Body of pancreas (tissue), 4 donors: ENCODE measurements around the gene RPL10A.

Experiments
- POLR2A ChIP-seq, 3 donors: fragments of 450-650 bp; IDR thresholded peaks; one replicate each; pipeline ENCODE4 v1.6.1; 2016; ENCODE audit warnings: antibody characterized with exemption in 3 of 3, mild to moderate bottlenecking in 2 of 3
- TF ChIP-seq, protein P1 (sequence below), 7 experiments: fragments of 450-650 bp in 4 of 7; fragments of 200-600 bp in 3 of 7; sonication (generic) in 3 of 7; IDR thresholded peaks; one replicate each; pipeline ENCODE4 v1.5.1; 2016 to 2019; ENCODE audit warnings: antibody characterized with exemption in 7 of 7

DNA sequence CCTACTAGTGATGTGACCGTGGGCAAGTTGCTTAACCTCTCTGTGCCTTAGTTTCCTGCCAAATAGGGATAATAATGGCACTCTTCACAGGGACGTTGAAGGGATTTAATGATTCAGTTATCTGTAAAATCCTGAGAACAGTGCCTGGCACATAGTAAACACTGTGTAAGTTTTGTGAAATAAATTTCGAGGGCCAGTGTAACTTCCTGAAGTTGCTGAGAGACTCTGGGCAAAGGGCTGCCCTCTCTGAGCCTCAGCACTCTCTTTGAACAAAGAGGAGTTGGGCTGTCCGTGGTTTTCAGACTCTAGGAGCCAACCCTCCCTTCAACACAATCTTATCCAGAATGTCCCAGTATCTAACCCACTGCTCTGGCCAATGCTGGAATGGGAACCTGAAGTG is 31.2 kb downstream of the RPL10A start:
- TF ChIP-seq, protein P1, sequence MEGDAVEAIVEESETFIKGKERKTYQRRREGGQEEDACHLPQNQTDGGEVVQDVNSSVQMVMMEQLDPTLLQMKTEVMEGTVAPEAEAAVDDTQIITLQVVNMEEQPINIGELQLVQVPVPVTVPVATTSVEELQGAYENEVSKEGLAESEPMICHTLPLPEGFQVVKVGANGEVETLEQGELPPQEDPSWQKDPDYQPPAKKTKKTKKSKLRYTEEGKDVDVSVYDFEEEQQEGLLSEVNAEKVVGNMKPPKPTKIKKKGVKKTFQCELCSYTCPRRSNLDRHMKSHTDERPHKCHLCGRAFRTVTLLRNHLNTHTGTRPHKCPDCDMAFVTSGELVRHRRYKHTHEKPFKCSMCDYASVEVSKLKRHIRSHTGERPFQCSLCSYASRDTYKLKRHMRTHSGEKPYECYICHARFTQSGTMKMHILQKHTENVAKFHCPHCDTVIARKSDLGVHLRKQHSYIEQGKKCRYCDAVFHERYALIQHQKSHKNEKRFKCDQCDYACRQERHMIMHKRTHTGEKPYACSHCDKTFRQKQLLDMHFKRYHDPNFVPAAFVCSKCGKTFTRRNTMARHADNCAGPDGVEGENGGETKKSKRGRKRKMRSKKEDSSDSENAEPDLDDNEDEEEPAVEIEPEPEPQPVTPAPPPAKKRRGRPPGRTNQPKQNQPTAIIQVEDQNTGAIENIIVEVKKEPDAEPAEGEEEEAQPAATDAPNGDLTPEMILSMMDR (IDR thresholded peaks at IDR 0.05): no peak
- TF ChIP-seq POLR2A (IDR thresholded peaks at IDR 0.05): no peak
